HT-29 (cell line): ENCODE measurements around the gene MYO7B. TPM values are rescaled to one million over a fixed set of nuclear protein-coding genes. Genes with fewer than 3 reads are reported as not detected.
A peak's percentile ranks its signal among the peaks of the same experiment; 100 is the strongest.

ENCODE experiments used
- DNase-seq: peaks from one replicate; pipeline ENCODE4 v3.0.0-alpha.2; 2015; ENCODE audit warnings: low spot score
- total RNA-seq: library from RNA; depleted of rRNA; stranded (reverse); fragments of >200 nt; shearing (Covaris generic); gene quantifications from 2 replicates; pipeline ENCODE4 v1.2.3, GENCODE V29; 2014

Gene MYO7B
- total RNA-seq, 1 experiment from 2014 or later = 5.4 TPM

- DNase-seq = no peak
These were observed 89.5 kb downstream of the MYO7B start for GRCh38 chr2:127624756-127625571.

DNA sequence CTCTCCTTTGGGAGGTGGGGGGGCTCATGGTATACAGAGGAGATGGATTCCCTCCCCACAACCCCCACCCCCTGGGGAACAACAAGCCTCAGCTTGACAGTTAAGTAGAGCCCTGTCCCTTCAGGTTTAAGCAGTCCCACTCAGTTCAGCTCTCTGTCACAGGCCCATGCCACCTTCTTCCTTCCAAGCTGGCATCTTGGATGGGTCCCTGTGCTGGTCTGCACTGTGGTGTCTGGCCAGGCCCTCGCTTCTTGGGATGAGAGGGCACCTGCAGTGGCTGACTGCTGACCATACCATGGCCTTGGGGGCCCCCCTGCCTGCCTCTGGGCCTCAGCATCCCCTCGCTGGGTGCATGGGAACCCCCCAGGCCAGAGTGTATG lies 90.1 kb downstream of the MYO7B start:
- DNase-seq = no peak

DNA sequence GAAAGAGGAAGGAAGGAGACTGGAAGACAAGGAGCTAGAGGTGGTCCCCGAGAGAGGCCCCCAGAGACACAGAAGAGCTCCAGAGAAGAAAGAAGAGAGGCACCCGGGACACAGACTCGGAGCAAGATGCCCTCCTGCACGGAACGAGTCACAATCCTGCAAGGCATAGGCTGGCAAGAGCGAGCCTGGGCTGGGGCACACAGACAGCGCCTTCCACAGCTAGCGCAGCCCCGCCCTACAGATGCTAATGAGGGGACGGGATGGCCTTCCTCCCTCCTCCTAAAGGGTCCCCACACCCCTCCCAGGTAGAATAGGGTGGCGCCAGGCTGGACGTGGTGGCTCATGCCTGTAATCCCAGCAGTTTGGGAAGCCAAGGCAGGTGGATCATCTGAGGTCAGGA lies 90.7 kb downstream of the MYO7B start:
- no peak for DNase-seq

GRCh38 chr2:127626917-127627739 lies 91.6 kb downstream of the MYO7B start:
- DNase-seq = no peak

DNA sequence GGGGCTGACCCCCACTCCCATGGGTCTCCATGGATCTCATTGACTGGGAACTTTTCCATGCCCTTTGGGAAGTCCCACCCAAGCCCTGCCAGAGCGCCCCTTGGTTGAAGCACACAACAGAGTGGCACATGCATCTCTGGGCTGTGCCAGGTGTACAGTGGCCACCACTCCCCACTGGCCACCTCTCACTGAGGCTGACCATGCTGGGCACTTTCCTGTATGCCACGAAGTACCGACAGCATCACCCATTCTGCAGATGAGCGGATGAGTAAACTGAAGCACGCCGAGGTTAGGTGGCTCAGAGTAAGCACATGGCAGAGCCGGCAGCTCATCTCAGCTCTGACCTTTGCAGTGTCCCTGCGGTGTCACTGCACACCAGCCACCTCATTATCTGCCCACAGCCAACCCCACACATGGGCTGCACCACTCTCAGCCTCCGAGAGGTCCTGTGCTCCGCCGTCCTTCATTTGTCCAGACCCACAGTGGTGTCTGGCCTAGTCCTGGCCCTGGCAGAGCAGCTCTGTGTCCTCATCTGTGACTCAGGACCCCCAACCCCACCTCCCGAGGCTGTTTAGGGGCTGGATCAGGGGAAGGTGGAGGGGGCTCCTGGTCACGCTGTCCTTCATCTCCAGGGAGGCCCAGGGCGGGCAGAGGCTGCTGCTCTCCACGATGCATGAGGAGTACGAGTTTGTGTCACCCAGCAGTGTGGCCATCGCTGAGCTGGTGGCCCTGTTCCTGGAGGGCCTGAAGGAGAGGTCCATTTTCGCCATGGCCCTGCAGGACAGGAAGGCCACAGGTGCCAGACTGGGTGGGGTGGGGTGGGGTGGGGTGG lies 92.5 kb downstream of the MYO7B start:
- DNase-seq = no peak

- no peak for DNase-seq
These were observed 93.5 kb downstream of the MYO7B start for GRCh38 chr2:127628767-127629614.

GRCh38 chr2:127629637-127630036 lies 94.2 kb downstream of the MYO7B start:
- no peak for DNase-seq

GRCh38 chr2:127630096-127630863 lies 94.8 kb downstream of the MYO7B start:
- no peak for DNase-seq

GRCh38 chr2:127630864-127631540 lies 95.5 kb downstream of the MYO7B start:
- DNase-seq = no peak

- no peak for DNase-seq
These were observed 96.1 kb downstream of the MYO7B start for GRCh38 chr2:127631541-127631996.

DNA sequence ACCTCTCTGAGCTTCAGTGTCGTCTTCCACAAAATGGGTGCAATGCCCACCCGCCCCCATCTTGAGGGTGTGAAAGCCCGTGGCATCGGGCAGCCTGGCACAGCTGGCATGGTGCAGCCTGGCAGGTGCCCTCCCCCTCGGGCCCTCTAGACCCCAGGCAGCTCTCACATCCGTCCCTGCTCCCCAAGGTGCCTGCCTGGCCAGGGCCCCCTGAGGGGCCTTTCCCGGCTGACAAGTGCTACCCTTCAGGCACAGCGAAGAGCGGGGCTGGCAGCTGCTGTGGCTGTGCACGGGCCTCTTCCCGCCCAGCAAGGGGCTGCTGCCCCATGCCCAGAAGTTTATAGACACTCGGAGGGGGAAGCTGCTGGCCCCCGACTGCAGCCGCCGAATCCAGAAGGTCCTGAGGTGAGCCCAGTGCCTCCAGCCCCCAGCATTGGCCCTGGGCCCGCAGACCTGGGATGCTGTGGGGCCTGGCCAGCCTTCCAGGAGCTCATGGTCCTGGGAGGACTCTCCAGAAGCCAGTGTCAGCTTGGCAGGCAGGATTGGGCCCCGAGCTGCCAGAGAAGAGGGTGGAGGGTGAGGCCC lies 96.6 kb downstream of the MYO7B start:
- DNase-seq = no peak

GRCh38 chr2:127632592-127633489 lies 97.4 kb downstream of the MYO7B start:
- no peak for DNase-seq

DNA sequence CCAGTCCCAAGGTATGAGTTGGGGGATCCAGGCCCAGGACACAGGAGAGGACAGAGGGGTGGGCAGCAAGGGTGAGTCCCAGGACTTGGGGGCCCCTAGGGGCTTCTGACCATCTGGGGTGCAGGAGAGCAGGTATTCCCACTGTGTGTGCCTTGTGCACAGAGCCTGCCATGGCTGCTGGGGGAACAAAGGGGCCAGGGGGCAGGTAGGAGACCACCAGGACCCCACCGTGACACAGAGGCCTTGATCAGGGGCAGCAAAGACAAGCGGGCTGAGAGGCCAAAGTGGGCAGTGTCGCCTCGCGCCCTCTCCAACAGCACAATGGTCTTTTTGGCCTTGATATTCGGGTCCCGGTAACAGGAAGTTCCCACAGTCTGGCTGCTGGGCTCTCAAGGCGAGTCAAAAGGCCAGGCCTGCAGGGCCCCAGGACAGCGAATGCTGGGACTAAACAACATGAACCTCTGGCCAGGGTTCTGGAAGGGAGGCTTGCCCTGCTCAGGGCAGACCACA lies 98.1 kb downstream of the MYO7B start:
- no peak for DNase-seq

DNA sequence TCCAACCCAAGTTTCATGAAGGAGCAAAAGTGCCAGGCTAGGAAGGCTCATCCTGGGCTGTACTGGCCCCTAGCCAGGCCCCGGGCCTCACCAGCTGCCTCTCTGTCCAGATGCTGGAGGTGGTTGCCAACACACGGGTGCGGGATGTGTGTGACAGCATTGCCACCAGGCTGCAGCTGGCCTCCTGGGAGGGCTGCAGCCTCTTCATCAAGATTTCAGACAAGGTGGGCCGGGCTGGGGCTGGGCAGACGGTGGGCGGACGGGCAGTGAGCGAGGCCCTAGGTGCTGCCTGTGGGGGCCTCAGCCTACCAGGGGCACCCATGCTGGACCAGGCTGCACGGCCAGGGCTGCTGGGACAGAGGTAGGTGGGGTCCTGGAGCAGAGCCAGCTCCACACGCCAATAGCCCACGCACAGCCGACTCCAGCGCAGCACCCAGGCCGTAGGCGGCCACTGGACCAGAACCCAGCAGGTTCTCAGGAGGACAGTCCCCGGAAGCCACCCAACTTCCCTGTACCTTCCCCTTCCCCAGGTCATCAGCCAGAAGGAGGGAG lies 98.7 kb downstream of the MYO7B start:
- no peak for DNase-seq

DNA sequence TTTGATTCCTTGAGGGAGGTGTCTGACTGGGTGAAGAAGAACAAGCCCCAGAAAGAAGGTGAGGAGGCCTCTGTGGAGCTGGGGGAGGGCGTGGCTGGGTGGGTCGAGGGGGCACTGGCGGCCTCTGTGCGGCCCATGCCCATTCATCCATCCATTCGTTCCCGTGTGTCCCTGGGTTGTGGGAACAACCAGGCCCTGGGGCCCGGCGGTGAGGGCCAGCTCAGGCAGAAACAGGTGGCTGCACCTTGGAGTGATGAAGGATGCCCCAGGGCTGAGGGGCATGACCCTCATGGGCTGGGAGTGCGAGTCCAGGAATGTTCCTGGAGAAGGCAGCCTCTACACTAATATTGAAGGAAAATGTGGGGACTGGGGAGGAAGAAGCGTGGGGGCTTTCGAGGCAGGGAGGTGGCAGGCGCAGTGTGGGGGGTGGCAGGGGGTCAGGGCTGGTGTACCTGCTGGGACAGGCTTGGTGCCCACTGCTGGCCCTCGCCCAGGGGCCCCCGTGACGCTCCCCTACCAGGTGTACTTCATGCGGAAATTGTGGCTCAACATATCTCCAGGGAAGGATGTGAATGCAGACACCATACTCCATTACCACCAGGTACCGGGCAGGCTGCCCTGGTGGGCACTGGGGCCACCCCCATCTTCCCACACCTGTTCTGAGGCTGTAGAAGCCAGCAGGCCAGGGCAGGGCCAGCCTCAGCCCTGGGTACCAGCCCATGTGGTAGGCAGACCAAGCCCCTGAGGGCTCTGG lies 99.3 kb downstream of the MYO7B start:
- no peak for DNase-seq

- DNase-seq = peak; percentile 11
These were observed 100.1 kb downstream of the MYO7B start for GRCh38 chr2:127635380-127636237.
